Ascending aorta (tissue), 2 donors: ENCODE results near the gene CDT1. TPM values are rescaled to one million over a fixed set of nuclear protein-coding genes. Genes with fewer than 3 reads are reported as not detected.
"Not testable (repeated sequence)": the region's sequence is repeated elsewhere in the genome, so short reads cannot be mapped to it uniquely, and the experiment has no call there.

ENCODE experiments used
- DNase-seq, 2 donors: peaks; one replicate each; pipeline ENCODE4 v3.0.0-alpha.2; 2019; ENCODE audit warnings: low spot score in 2 of 2
- H3K27ac ChIP-seq, 2 donors: fragments of 200-600 bp; sonication (generic); one replicate each; pipeline ENCODE4 v1.5.1; 2016 to 2017; ENCODE audit warnings: mild to moderate bottlenecking in 1 of 2
- H3K27me3 ChIP-seq: fragments of 200-600 bp; sonication (generic); one replicate; pipeline ENCODE4 v1.5.1; 2017
- H3K36me3 ChIP-seq, 2 donors: fragments of 200-600 bp; sonication (generic); one replicate each; pipeline ENCODE4 v1.5.1; 2016
- H3K4me1 ChIP-seq, 2 donors: fragments of 200-600 bp; sonication (generic); one replicate each; pipeline ENCODE4 v1.5.1; 2016 to 2017; ENCODE audit warnings: mild to moderate bottlenecking in 1 of 2
- H3K4me3 ChIP-seq, 2 donors: fragments of 200-600 bp; sonication (generic); one replicate each; pipeline ENCODE4 v1.5.1; 2016 to 2017; ENCODE audit warnings: mild to moderate bottlenecking in 1 of 2
- H3K9me3 ChIP-seq, 2 donors: fragments of 200-600 bp; sonication (generic); one replicate each; pipeline ENCODE4 v1.5.1; 2016
- CTCF ChIP-seq, 3 experiments: fragments of 200-600 bp in 2 of 3; fragments of 450-650 bp in 1 of 3; sonication (generic) in 2 of 3; IDR thresholded peaks; one replicate each; pipeline ENCODE4 v1.5.1; 2016 to 2019; ENCODE audit warnings: antibody characterized with exemption in 3 of 3, mild to moderate bottlenecking in 1 of 3, moderate library complexity in 1 of 3
- intact Hi-C: fragments of 100-400 bp; cut with DNase I; formaldehyde crosslinking; loops from one replicate; pipeline ENCODE4 v1.15.1; 2023
- total RNA-seq: library from RNA; depleted of rRNA; stranded (reverse); fragments of >200 nt; gene quantifications from one replicate; pipeline ENCODE4 v1.1.0, GENCODE V29; 2016

Gene CDT1
- total RNA-seq, 1 donor from 2014 or later, result not detected

- no peaks in the 10 kb centered on the region for H3K4me1 ChIP-seq
- no peak overlapping the region for H3K27ac ChIP-seq
- intact Hi-C loops, result no loop called here
- H3K36me3 ChIP-seq, result peaks cover 19 to 35% of the 10 kb centered on the region in 2 donors
- no peaks in the 10 kb centered on the region for H3K9me3 ChIP-seq
- no peak for DNase-seq
- no peak overlapping the region for H3K4me3 ChIP-seq
- TF ChIP-seq CTCF (IDR thresholded peaks at IDR 0.05), result no peak
- H3K27me3 ChIP-seq, result no peaks in the 10 kb centered on the region
These were observed 16.9 kb downstream of the CDT1 start for GRCh38 chr16:88820385-88821025.

GRCh38 chr16:88821168-88821850, 17.7 kb downstream of the CDT1 start:
- H3K27me3 ChIP-seq, result no peaks in the 10 kb centered on the region
- H3K36me3 ChIP-seq, result peaks cover 19 to 40% of the 10 kb centered on the region in 2 donors
- TF ChIP-seq CTCF (IDR thresholded peaks at IDR 0.05), result no peak
- no peaks in the 10 kb centered on the region for H3K4me1 ChIP-seq
- no peak for DNase-seq
- H3K4me3 ChIP-seq, result no peak overlapping the region
- no peaks in the 10 kb centered on the region for H3K9me3 ChIP-seq
- no peak overlapping the region for H3K27ac ChIP-seq
- intact Hi-C loops, result no loop called here

DNA sequence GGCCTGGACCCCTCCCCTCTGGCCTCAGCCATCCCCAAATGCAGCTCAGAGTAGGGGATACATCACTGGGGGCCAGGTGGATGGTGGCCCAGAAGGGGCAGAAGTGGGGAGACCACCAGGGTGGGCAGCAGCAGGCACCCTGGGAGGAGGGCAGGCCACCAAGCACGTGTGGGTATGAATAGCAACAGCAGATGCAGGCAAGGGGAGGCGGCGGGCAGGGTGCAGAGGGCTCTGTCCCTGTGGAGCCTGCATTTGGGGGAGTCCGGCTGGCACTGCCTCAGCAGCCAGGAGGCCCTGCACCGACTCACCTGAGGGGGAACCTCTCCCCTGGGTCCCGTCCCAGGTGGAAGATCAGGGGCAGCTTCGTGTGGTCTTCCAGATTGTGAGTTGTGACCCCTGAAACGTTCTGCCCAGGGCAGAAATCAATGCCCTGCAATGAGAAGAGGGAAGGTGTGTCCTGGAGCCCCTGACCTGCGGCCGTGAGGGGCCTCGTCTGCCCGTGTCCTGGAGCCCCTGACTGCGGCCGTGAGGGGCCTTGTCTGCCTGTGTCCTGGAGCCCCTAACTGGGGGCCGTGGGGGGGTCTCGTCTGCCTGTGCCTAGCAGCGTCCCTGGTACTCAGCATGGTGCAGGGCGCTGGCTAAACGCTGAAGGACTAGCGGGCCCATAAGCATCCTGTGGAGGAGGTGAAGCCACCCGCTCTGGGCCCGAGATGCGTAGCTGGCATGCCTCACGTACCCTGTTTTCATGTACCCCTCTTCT, 18.9 kb downstream of the CDT1 start:
- Histone ChIP-seq H3K27me3 (no peaks in the 10 kb centered on the region), H3K4me1 (no peaks in the 10 kb centered on the region), H3K36me3 (peaks cover 19 to 40% of the 10 kb centered on the region in 2 donors), H3K27ac (no peak overlapping the region), H3K4me3 (no peak overlapping the region), H3K9me3 (no peaks in the 10 kb centered on the region)
- intact Hi-C loops, result no loop called here
- TF ChIP-seq CTCF (IDR thresholded peaks at IDR 0.05), result no peak
- no peak for DNase-seq

DNA sequence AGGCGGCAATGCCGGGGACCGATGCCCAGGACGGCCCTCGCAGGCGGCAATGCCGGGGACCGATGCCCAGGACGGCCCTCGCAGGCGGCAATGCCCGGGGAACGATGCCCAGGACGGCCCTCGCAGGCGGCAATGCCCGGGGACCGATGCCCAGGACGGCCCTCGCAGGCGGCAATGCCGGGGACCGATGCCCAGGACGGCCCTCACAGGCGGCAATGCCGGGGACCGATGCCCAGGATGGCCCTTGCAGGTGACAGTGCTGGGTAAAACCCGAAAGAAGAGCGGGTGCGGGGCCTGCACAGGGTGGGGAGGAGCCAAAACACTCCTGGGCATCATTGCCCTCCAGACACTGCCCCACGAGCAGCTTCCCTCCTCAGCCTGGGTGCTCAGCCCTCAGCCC, 20.1 kb downstream of the CDT1 start:
- H3K4me3 ChIP-seq, H3K27ac ChIP-seq, DNase-seq, H3K4me1 ChIP-seq, H3K9me3 ChIP-seq, H3K27me3 ChIP-seq, intact Hi-C loops: not testable (repeated sequence)
- H3K36me3 ChIP-seq, result peaks cover 24 to 51% of the 10 kb centered on the region in 2 donors

- no peak for TF ChIP-seq CTCF (IDR thresholded peaks at IDR 0.05)
- DNase-seq, result no peak
- Histone ChIP-seq H3K9me3 (no peaks in the 10 kb centered on the region), H3K27ac (no peak overlapping the region), H3K4me3 (no peak overlapping the region), H3K4me1 (no peaks in the 10 kb centered on the region), H3K36me3 (peaks cover 25 to 59% of the 10 kb centered on the region in 2 donors), H3K27me3 (no peaks in the 10 kb centered on the region)
- intact Hi-C loops, result no loop called here
These were observed 20.9 kb downstream of the CDT1 start for GRCh38 chr16:88824256-88825077.
